GM12892 (cell line): ENCODE measurements around the gene DCST1.

Experiments used
- DNase-seq: peaks from one replicate; pipeline ENCODE4 v3.0.0; 2011; ENCODE audit not compliant: insufficient read length
- FAIRE-seq: peaks from 2 replicates; lab custom pipeline; 2011; peaks lifted over from hg19 to GRCh38; lab: Jason Lieb, UNC
- POLR2A ChIP-seq: IDR thresholded peaks from 2 replicates; pipeline ENCODE4 v1.6.1; 2011; ENCODE audit warnings: low read depth, low read length, control low read depth
- POLR2AphosphoS5 ChIP-seq: IDR thresholded peaks from 2 replicates; pipeline ENCODE4 v1.6.1; 2011; ENCODE audit warnings: low read depth, low read length, control low read depth
- TAF1 ChIP-seq: IDR thresholded peaks from 2 replicates; pipeline ENCODE4 v1.6.1; 2011; ENCODE audit warnings: low read depth, mild to moderate bottlenecking, control low read depth, low read length, borderline replicate concordance

The DCST1 gene

DNA sequence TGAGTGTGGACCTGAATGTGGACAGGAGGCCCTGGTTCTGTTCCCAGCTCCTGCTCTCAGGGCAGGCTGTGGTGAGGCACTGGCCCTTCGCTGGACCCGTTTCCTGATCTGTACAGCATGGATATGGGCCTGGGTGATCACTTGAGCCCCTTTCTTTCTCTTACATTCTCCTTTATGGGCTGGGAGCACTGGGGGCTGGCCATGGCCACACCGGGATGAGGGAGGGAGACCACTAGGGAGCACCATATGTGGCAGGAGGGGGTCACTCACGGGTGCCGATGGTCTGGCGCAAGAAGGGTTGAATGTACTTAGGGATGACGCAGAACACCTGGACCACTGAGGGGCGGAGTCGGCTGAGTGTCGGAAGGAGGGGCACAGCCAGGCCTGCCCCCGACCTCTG is 2.7 kb upstream of the DCST1 start:
- TF ChIP-seq TAF1 (no peak), POLR2A (no peak), POLR2AphosphoS5 (no peak)
- no peak for FAIRE-seq

DNA sequence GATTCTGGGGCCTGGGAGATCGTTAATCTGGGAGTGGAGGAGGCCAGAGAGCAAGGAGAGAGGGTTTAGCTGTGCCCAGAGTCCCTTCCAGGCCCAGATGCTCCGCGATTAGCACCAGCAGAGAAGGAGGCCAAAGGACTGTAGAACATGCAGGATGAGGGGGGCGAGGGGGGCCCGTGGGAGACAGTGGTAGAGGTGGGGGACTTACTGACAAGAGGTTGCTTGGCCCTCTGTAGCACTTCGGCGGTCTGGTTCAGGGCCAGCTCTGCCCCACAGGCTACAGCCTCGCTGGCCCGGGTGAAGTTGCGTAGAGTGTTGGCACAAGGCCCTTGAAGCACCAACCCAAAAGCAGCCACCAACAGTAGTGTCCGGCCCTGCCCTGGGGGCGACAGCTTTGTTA is 738 bp upstream of the DCST1 start:
- FAIRE-seq = no peak
- no peak for DNase-seq
- TF ChIP-seq TAF1 = no peak
- TF ChIP-seq POLR2AphosphoS5 = no peak
- TF ChIP-seq POLR2A = no peak

More for the DNA sequence above, 2.7 kb upstream of the DCST1 start:
- no peak for DNase-seq

DNA sequence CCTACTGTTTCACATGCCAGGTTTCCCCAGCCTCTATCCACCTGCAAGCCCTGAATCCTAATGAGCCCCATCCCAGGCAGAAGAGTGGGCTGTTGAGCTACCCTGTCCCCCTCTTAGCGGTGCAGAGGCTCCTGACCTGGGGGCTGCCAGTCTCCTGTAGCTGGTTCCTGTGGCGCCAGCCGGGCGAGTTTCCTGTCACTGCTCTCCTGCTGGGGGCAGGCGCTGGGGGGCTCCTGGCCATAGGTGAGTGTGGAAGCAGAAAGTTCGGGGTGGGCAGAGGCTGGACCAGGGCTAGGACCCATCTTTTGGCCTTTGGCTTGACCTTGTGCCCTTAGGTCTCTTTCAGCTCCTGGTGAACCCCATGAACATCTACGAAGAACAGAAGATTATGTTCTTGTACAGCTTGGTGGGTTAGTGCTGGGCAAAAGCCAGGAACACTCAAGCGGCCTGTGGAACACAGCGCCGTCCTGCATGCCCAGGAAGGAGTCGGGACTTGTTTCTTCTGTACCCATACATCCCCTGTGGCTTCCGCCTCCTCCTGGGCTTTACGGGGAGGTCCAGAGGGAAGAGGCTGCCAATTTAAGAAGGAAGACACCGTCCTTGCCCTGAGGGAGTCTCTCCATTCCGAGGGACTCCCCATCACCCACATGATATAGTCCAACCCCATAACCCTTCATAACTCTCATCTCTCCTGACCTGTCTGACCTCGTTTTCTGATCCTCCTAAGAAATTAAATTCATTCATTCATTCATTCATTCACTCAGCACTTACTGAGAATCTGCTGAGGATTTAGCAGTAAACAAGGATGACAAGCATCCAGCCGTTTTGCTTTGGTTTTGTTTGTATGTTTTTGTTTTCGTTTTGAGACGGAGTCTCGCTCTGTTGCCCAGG is 939 bp downstream of the DCST1 start:
- DNase-seq (no peak), FAIRE-seq (no peak)
- TF ChIP-seq POLR2A (no peak), TAF1 (no peak), POLR2AphosphoS5 (no peak)

DNA sequence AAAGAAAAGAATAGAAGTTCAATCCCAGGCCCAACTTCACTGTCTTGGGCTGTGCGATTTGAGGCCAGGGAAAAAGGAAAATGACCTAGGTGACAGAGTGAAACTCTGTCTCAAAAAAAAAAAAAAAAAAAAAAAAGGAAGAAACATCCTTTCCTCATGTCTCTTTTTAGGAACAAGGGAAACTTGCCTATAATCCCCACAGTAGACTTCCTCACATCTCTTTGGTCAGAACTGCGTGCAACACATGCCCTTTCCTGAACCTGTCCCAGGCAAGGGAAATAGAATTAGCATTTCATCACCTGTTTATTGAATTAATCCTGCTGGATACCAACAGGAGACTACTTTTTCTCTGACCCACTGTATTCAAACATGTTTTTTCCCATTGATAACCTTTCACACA is 2.3 kb downstream of the DCST1 start:
- no peak for DNase-seq
- TF ChIP-seq POLR2AphosphoS5 (no peak), TAF1 (no peak), POLR2A (no peak)
- FAIRE-seq = no peak

DNA sequence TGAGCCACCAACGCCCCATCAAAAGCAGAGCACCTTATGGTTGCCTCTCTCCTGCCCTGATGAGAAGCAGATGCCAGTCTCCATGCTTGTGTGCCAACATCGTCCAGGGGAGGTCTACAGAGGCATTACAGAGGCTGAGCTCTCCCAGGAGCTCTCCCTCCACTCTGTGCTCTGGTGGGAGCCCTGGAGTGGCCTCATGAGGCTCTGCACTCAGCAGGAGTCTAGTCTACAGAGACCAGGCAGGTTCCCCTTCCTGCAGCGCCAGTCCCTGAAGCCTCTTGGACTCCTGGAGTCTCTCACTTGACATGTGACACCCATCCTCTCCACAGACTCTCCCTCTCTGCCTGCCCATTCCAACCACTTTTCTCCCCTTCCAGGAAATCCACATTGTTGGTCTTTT is 3.4 kb downstream of the DCST1 start:
- DNase-seq (no peak), FAIRE-seq (no peak)
- no peak for TF ChIP-seq POLR2AphosphoS5
- TF ChIP-seq POLR2A = no peak
- TF ChIP-seq TAF1 = no peak

DNA sequence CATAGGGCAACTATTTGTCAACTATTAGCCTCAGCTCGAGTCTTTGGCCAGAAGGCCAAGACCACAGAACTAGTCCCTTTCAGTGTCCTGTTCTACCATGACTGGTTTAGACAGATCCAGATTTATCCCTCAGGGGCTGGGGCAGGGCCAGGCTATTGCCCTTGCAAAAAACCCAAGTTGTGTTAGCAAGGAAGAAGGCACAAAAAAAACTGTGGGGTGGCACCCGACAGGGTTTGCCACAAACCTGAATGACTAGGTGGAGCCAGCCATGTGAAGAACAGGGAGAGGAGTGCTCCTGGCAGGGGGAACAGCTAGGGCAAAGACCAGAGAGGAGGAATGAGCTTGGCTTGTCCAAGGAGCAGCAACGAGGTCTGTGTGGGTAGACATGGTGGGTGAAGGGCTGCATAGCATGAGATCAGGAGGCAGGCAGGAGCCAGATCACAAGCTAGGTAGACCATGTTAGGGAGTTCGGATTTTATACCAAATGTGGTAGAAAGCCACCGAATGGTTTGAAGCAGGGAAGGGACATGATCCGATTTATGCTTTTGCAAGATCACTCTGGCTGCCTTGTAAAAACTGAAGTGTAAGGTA is 4.3 kb downstream of the DCST1 start:
- FAIRE-seq (no peak), DNase-seq (no peak)
- TF ChIP-seq POLR2AphosphoS5 (no peak), TAF1 (no peak), POLR2A (no peak)

DNA sequence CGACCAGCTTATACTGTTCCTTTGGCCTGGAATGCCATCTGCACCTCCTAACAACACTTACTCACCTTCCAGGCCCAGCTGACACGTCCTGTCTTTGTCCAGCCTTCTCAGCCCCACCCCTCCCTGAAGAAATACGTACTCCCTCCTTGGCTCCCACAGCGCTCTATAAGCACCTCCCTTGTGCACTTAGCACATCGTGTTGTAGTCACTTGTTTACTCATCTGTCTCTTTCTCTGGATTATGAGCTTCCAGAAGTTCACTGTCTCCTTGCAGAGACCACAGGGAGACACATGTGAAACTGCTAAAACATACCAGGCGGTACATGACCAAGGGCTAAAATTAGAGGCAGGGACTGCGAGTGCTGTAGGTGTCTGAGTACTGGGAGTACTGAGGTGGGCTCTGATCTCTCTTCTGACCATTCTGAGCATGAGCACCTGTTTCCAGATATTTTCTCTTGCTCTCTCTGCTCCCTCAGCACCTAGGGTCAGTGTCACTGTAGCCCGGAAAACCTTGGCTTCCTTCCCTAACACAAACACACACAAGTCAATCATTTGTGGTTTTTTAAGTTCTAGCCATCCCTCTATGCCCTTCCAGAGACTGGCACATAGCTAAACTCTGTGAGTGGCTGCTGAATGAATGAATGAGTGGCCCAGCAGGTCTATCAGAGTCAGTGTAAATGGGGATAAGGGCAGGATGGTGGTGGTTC is 5.1 kb downstream of the DCST1 start:
- no peak for TF ChIP-seq POLR2AphosphoS5
- TF ChIP-seq POLR2A = no peak
- no peak for TF ChIP-seq TAF1
- DNase-seq (no peak), FAIRE-seq (no peak)

DNA sequence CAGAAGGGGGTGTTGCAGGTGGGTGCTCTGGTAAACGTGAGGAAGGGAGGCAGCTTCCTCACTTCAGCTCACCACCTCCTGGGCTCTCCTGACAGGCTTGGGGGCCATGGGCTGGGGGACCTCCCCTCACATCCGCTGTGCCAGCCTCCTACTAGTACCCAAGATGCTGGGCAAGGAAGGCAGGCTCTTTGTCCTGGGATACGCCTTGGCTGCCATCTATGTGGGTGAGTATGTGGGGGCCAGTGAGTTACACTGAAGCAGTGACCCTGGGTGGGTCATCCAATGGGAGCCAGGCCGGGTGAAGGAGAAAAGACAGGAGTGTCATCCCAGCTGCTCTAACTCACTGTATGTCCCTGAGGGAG is 5.7 kb downstream of the DCST1 start:
- no peak for FAIRE-seq
- TF ChIP-seq TAF1 (no peak), POLR2AphosphoS5 (no peak), POLR2A (no peak)
- no peak for DNase-seq

DNA sequence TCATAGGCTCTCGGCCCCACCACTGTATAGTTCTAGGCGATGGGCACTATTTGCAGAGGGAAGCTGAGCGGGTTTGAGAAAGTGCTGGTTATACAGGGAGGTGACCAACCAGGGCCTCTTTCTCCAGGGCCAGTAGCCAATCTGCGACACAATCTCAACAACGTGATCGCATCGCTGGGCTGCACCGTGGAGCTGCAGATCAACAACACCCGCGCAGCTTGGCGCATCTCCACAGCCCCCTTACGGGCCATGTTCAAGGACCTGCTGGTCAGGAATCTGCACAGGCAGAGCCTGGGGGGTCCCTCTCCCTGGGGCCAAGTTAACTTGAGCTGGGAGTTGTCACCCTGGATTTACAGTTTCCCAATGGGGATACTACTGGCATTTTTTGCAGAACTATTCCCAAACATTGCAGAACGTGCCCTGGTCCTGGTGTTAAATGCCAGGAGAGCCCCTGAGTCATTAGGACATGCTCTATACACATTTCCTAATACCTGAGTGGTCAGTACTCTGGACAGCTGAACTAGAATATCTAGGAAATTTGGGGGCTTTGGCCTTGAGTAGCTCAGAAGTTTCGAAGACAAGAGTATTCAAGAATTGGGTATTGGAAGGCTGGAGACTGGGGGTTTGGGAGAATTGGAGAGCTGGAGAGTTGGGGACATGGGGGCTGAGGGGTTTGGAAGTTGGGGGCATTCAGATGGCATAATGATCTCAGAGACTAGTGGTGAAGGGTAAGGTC is 6.9 kb downstream of the DCST1 start:
- no peak for FAIRE-seq
- DNase-seq = no peak
- no peak for TF ChIP-seq TAF1

DNA sequence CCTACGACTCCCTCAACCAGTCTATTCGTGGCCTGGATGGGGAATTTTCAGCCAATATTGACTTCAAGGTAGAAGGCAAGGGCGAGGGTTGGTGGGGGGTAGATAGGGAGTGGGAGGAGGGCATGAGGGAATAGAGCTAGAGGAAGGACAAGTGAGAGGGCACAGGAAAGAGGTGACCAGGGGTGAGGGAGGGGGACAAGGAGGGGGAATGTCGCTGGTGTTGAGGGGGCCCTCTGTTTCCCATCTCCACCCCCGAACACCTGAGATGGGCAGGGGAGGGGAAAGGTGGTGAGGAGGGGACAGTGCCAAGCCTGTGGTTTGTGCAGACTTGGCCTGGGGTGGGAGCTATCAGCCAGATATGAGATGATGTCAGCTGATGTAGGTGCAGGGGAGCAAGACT is 9.2 kb downstream of the DCST1 start:
- TF ChIP-seq POLR2A (no peak), POLR2AphosphoS5 (no peak), TAF1 (no peak)
- FAIRE-seq (no peak), DNase-seq (no peak)

DNA sequence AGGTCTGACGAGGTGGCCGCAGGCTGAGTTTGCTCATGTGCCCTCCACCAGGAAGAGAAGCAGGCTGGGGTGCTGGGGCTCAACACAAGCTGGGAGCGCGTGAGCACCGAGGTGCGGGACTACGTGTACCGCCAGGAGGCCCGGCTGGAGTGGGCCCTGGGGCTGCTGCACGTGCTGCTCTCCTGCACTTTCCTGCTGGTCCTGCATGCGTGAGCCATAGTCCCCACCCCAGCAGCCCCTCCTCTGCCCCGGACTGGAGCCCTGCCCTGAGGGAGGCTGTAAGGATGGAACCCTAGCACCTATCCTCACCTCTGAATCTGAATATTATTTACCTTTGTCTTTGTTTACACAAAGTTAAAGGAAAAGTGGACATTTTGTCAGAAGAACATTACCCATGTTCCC is 9.7 kb downstream of the DCST1 start:
- DNase-seq (no peak), FAIRE-seq (no peak)
- TF ChIP-seq POLR2AphosphoS5 (no peak), TAF1 (no peak), POLR2A (no peak)
